GM23338 (cell line): ENCODE measurements around the gene NPSR1. TPM values are rescaled to one million over a fixed set of nuclear protein-coding genes. Genes with fewer than 3 reads are reported as not detected.

Experiments used
- ATAC-seq: fragments of 200-7000 bp; cut with Tn5 transposase; 3 replicates; pipeline ENCODE4 v1.9.1; 2020
- DNase-seq: peaks from one replicate; pipeline ENCODE4 v3.0.0-alpha.2; 2015; ENCODE audit warnings: low spot score
- H2AFZ ChIP-seq: fragments of 200-600 bp; sonication (generic); 2 replicates; pipeline ENCODE4 v1.8.0; 2016; ENCODE audit warnings: antibody characterized with exemption, mild to moderate bottlenecking, moderate library complexity
- H3F3A ChIP-seq: fragments of 200-600 bp; sonication (generic); replicated peaks from 2 replicates; pipeline ENCODE4 v1.8.0; 2017; ENCODE audit warnings: antibody characterized with exemption, mixed run types, low read depth
- H3K27ac ChIP-seq: fragments of 200-600 bp; sonication (generic); 2 replicates; pipeline ENCODE4 v1.6.1; 2016; ENCODE audit warnings: low read depth
- H3K27me3 ChIP-seq: fragments of 200-600 bp; sonication (generic); 2 replicates; pipeline ENCODE4 v1.8.0; 2016; ENCODE audit warnings: mild to moderate bottlenecking, mixed run types, moderate library complexity; ENCODE audit not compliant: insufficient read depth
- H3K36me3 ChIP-seq: fragments of 200-600 bp; sonication (generic); 2 replicates; pipeline ENCODE4 v1.8.0; 2016; ENCODE audit warnings: mild to moderate bottlenecking; ENCODE audit not compliant: insufficient read depth
- H3K4me1 ChIP-seq: fragments of 200-600 bp; sonication (generic); 2 replicates; pipeline ENCODE4 v1.8.0; 2016; ENCODE audit warnings: mild to moderate bottlenecking, moderate library complexity; ENCODE audit not compliant: insufficient read depth
- H3K4me2 ChIP-seq: fragments of 200-600 bp; sonication (generic); 2 replicates; pipeline ENCODE4 v1.7.1; 2017; ENCODE audit warnings: mixed run types
- H3K4me3 ChIP-seq: fragments of 200-600 bp; sonication (generic); 2 replicates; pipeline ENCODE4 v1.6.1; 2016; ENCODE audit warnings: mixed run types
- H3K79me2 ChIP-seq: fragments of 200-600 bp; sonication (generic); replicated peaks from 2 replicates; pipeline ENCODE4 v1.8.0; 2017; ENCODE audit warnings: mild to moderate bottlenecking; ENCODE audit not compliant: insufficient read depth
- H3K9me2 ChIP-seq: fragments of 200-600 bp; sonication (generic); 2 replicates; pipeline ENCODE4 v1.8.0; 2017; ENCODE audit not compliant: insufficient read depth
- H4K20me1 ChIP-seq: fragments of 200-600 bp; sonication (generic); replicated peaks from 2 replicates; pipeline ENCODE4 v1.8.0; 2017; ENCODE audit warnings: mild to moderate bottlenecking; ENCODE audit not compliant: insufficient read depth
- H3K27ac Mint-ChIP-seq: 2 replicates; pipeline ENCODE4 v1.8.0; 2020; ENCODE audit warnings: inconsistent platforms, mild to moderate bottlenecking, moderate library complexity, mixed read lengths
- H3K27me3 Mint-ChIP-seq: 3 replicates; pipeline ENCODE4 v1.8.0; 2022; ENCODE audit warnings: low read depth, mild to moderate bottlenecking, moderate library complexity, mixed read lengths, inconsistent platforms; ENCODE audit not compliant: insufficient read depth, poor library complexity
- H3K36me3 Mint-ChIP-seq: 3 replicates; pipeline ENCODE4 v1.8.0; 2021; ENCODE audit warnings: low read depth, mild to moderate bottlenecking, inconsistent platforms, moderate library complexity, mixed read lengths
- H3K4me1 Mint-ChIP-seq: 3 replicates; pipeline ENCODE4 v1.8.0; 2020; ENCODE audit warnings: mild to moderate bottlenecking, inconsistent platforms, mixed read lengths
- H3K4me3 Mint-ChIP-seq: 3 replicates; pipeline ENCODE4 v1.8.0; 2021; ENCODE audit warnings: moderate library complexity, mild to moderate bottlenecking, inconsistent platforms, mixed read lengths
- H3K9me3 Mint-ChIP-seq: 3 replicates; pipeline ENCODE4 v1.8.0; 2020; ENCODE audit warnings: moderate library complexity, mild to moderate bottlenecking, inconsistent platforms, mixed read lengths
- CREB1 ChIP-seq: fragments of 250-450 bp; sonication (Bioruptor Pico); IDR thresholded peaks from 2 replicates; pipeline ENCODE4 v1.5.0; 2020; ENCODE audit warnings: low read depth, mild to moderate bottlenecking, moderate library complexity
- CTCF ChIP-seq, 2 experiments: fragments of 200-600 bp in 1 of 2; sonication (generic) in 1 of 2; conservative IDR thresholded peaks; 2 replicates each; pipeline versions ENCODE4 v1.5.1 to v1.6.1; 2016 to 2017; ENCODE audit warnings: antibody characterized with exemption in 2 of 2, low read depth in 2 of 2, mild to moderate bottlenecking in 2 of 2, moderate library complexity in 1 of 2
- ETS1 ChIP-seq: IDR thresholded peaks from 2 replicates; pipeline ENCODE4 v1.6.1; 2016; ENCODE audit warnings: antibody characterized with exemption
- EZH2 ChIP-seq: fragments of 200-600 bp; sonication (generic); IDR thresholded peaks from one replicate; pipeline ENCODE4 v1.8.0; 2017; ENCODE audit warnings: antibody characterized with exemption, mild to moderate bottlenecking, low read depth; ENCODE audit not compliant: unreplicated experiment
- EZH2phosphoT487 ChIP-seq: fragments of 200-600 bp; sonication (generic); IDR thresholded peaks from one replicate; pipeline ENCODE4 v1.8.1; 2018; ENCODE audit warnings: antibody characterized with exemption; ENCODE audit not compliant: unreplicated experiment
- JUNB ChIP-seq: IDR thresholded peaks from one replicate; pipeline ENCODE4 v1.6.1; 2016; ENCODE audit warnings: antibody characterized with exemption; ENCODE audit not compliant: unreplicated experiment
- NANOG ChIP-seq: IDR thresholded peaks from 2 replicates; pipeline ENCODE4 v1.6.1; 2016; ENCODE audit warnings: antibody characterized with exemption, borderline replicate concordance
- POLR2AphosphoS5 ChIP-seq: IDR thresholded peaks from 2 replicates; pipeline ENCODE4 v1.6.1; 2016; ENCODE audit warnings: antibody characterized with exemption, low read depth
- REST ChIP-seq: IDR thresholded peaks from one replicate; pipeline ENCODE4 v1.6.1; 2018; ENCODE audit warnings: antibody characterized with exemption; ENCODE audit not compliant: unreplicated experiment
- STAT1 ChIP-seq: IDR thresholded peaks from one replicate; pipeline ENCODE4 v1.6.1; 2016; ENCODE audit warnings: antibody characterized with exemption; ENCODE audit not compliant: unreplicated experiment
- ZNF114 ChIP-seq: fragments of 250-450 bp; sonication (Bioruptor Pico); IDR thresholded peaks from 2 replicates; pipeline ENCODE4 v1.5.0; 2020; ENCODE audit warnings: mild to moderate bottlenecking, moderate library complexity
- ZNF331 ChIP-seq: fragments of 250-450 bp; sonication (Bioruptor Pico); IDR thresholded peaks from 2 replicates; pipeline ENCODE4 v1.5.0; 2020; ENCODE audit warnings: low read depth, mild to moderate bottlenecking, moderate library complexity
- ZNF462 ChIP-seq: fragments of 250-450 bp; sonication (Bioruptor Pico); IDR thresholded peaks from 2 replicates; pipeline ENCODE4 v1.5.0; 2020; ENCODE audit warnings: mild to moderate bottlenecking, moderate library complexity
- polyA plus RNA-seq: library from polyadenylated mRNA; unstranded; fragments of >200 nt; fragmentation: Nextera tagmentation; extraction: Ambion mirVana; gene quantifications from 2 replicates; pipeline ENCODE4 v1.2.1, GENCODE V29; 2016
- total RNA-seq: library from RNA; depleted of rRNA; stranded (reverse); fragments of >200 nt; shearing (Covaris generic); gene quantifications from 2 replicates; pipeline ENCODE4 v1.2.3, GENCODE V29; 2014

Gene NPSR1
- total and polyA plus RNA-seq, 2 experiments from 2014 or later, result not detected

- ATAC-seq (no peak), DNase-seq (no peak)
- H3K36me3 ChIP-seq, result no peaks in the 10 kb centered on the region
- no peaks in the 10 kb centered on the region for H3K27me3 Mint-ChIP-seq
- H3K36me3 Mint-ChIP-seq, result no peaks in the 10 kb centered on the region
- H3K27ac ChIP-seq, result no peak overlapping the region
- H3K79me2 ChIP-seq, result no peaks in the 10 kb centered on the region
- H3K9me2 ChIP-seq, result peaks cover 8% of the 10 kb centered on the region
- no peak overlapping the region for H3K4me2 ChIP-seq
- H3K27ac Mint-ChIP-seq, result no peak overlapping the region
- H2AFZ ChIP-seq, result no peak overlapping the region
- no peak overlapping the region for H3K4me3 Mint-ChIP-seq
- peaks cover 13% of the 10 kb centered on the region; the same call in 2 of the 3 replicates for H3K9me3 Mint-ChIP-seq
- H3F3A ChIP-seq, result no peaks in the 10 kb centered on the region
- H3K4me3 ChIP-seq, result no peak overlapping the region
- no peak for TF ChIP-seq NANOG
- TF ChIP-seq STAT1, result no peak
- no peak for TF ChIP-seq EZH2phosphoT487
- no peak for TF ChIP-seq EZH2
- TF ChIP-seq REST, result no peak
- TF ChIP-seq CTCF (conservative IDR thresholded peaks at IDR 0.05; ENCODE audit: low read depth in 2 of 2), result no peak
- no peak for TF ChIP-seq POLR2AphosphoS5
- TF ChIP-seq ZNF462, result no peak
- no peak for TF ChIP-seq CREB1 (CRISPR knock-in tag)
- no peak for TF ChIP-seq JUNB
- TF ChIP-seq ETS1, result no peak
- no peak for TF ChIP-seq ZNF114 (CRISPR knock-in tag)
- TF ChIP-seq ZNF331 (CRISPR knock-in tag), result no peak
- no peaks in the 10 kb centered on the region for H3K4me1 ChIP-seq
- no peaks in the 10 kb centered on the region for H4K20me1 ChIP-seq
- H3K27me3 ChIP-seq, result no peaks in the 10 kb centered on the region
- peaks cover 12% of the 10 kb centered on the region; the same call in 2 of the 3 replicates for H3K4me1 Mint-ChIP-seq
Observed at GRCh38 chr7:34844406-34844805, 186.4 kb downstream of the NPSR1 start.
